ENCODE results near the gene OR10K1.

DNA sequence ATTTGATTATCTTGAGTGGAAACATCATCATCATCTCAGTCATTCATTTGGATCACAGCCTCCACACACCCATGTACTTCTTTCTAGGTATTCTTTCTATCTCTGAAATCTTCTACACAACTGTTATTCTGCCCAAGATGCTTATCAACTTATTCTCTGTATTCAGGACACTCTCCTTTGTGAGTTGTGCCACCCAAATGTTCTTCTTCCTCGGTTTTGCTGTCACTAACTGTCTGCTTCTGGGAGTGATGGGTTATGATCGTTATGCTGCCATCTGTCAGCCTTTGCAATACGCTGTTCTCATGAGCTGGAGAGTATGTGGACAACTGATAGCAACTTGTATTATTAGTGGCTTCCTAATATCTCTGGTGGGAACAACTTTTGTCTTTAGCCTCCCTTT lies 29.7 kb downstream of the OR10K1 start:
- TF ChIP-seq, protein P1, sequence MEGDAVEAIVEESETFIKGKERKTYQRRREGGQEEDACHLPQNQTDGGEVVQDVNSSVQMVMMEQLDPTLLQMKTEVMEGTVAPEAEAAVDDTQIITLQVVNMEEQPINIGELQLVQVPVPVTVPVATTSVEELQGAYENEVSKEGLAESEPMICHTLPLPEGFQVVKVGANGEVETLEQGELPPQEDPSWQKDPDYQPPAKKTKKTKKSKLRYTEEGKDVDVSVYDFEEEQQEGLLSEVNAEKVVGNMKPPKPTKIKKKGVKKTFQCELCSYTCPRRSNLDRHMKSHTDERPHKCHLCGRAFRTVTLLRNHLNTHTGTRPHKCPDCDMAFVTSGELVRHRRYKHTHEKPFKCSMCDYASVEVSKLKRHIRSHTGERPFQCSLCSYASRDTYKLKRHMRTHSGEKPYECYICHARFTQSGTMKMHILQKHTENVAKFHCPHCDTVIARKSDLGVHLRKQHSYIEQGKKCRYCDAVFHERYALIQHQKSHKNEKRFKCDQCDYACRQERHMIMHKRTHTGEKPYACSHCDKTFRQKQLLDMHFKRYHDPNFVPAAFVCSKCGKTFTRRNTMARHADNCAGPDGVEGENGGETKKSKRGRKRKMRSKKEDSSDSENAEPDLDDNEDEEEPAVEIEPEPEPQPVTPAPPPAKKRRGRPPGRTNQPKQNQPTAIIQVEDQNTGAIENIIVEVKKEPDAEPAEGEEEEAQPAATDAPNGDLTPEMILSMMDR (IDR thresholded peaks at IDR 0.05) = no peak
- TF ChIP-seq POLR2A (IDR thresholded peaks at IDR 0.05) = no peak
